HepG2 (cell line): Measurements from ENCODE around the gene PAQR5. TPM values are rescaled to one million over a fixed set of nuclear protein-coding genes. Genes with fewer than 3 reads are reported as not detected.

Experiments used
- ATAC-seq: fragments of 200-7000 bp; cut with Tn5 transposase; 3 replicates; pipeline ENCODE4 v1.9.1; 2020; ENCODE audit warnings: mild to moderate bottlenecking, moderate library complexity
- BruUV-seq: library from RNA; stranded (reverse); fragments of 400-500 nt; replicated peaks from 2 replicates; lab custom pipeline; 2021; lab: Mats Ljungman, UMichigan
- CTCF ChIA-PET: fragments of 300-600 bp; formaldehyde crosslinking; extraction: SDS; loops from one replicate; lab custom pipeline; 2021; ENCODE audit warnings: low total read pairs, inconsistent platforms, low intra/inter-chr PET ratio; lab: Yijun Ruan, JAX
- POLR2A ChIA-PET: fragments of 350-600 bp; sonication (Branson Sonifier 250); formaldehyde crosslinking; loops from one replicate; lab custom pipeline; 2020; ENCODE audit warnings: antibody characterized with exemption, inconsistent platforms; lab: Yijun Ruan, JAX
- DNase-seq: peaks from one replicate; pipeline ENCODE4 v3.0.0-alpha.2; 2015; ENCODE audit warnings: low spot score
- FAIRE-seq: peaks from 3 replicates; lab custom pipeline; 2011; peaks lifted over from hg19 to GRCh38; lab: Jason Lieb, UNC
- H2AFZ ChIP-seq: one replicate; pipeline ENCODE4 v1.6.1; 2011; ENCODE audit warnings: low read length, inconsistent platforms
- H3K27ac ChIP-seq: fragments of 300-600 bp; 3 replicates; pipeline ENCODE4 v1.8.0; 2011; ENCODE audit warnings: mixed run types, mild to moderate bottlenecking, mixed read lengths, low read length, inconsistent platforms; ENCODE audit not compliant: insufficient read depth; ENCODE audit errors: extremely low read length
- H3K27me3 ChIP-seq, 2 experiments: fragments of 200-600 bp in 1 of 2; 2 replicates in 1 of 2; 3 replicates in 1 of 2; pipeline versions ENCODE4 v1.6.0 to v1.8.0; 2011; ENCODE audit warnings: low read length in 2 of 2, mild to moderate bottlenecking in 2 of 2, moderate library complexity in 2 of 2, inconsistent platforms in 1 of 2; ENCODE audit not compliant: insufficient read depth in 2 of 2, control insufficient read depth in 1 of 2
- H3K36me3 ChIP-seq, 2 experiments: fragments of 200-600 bp in 1 of 2; replicated peaks in 1 of 2; 2 replicates in 1 of 2; 3 replicates in 1 of 2; pipeline versions ENCODE4 v1.5.1 to v1.8.0; 2011; ENCODE audit warnings: low read length in 2 of 2, inconsistent platforms in 1 of 2; ENCODE audit not compliant: insufficient read depth in 2 of 2, control insufficient read depth in 1 of 2
- H3K4me1 ChIP-seq: 2 replicates; pipeline ENCODE4 v1.5.1; 2012; ENCODE audit warnings: low read length, inconsistent platforms; ENCODE audit not compliant: insufficient read depth
- H3K4me2 ChIP-seq: 2 replicates; pipeline ENCODE4 v1.6.0; 2011; ENCODE audit warnings: low read depth, low read length, inconsistent platforms
- H3K4me3 ChIP-seq, 3 experiments: fragments of 200-600 bp in 1 of 3; sonication (generic), shearing (Covaris generic) in 1 of 3; replicated peaks in 1 of 3; 2 replicates each; pipeline ENCODE4 v1.5.1; 2011 to 2016; ENCODE audit warnings: low read length in 3 of 3, inconsistent platforms in 2 of 3, low read depth in 2 of 3, mild to moderate bottlenecking in 2 of 3, control low read depth in 1 of 3, mixed read lengths in 1 of 3; ENCODE audit not compliant: insufficient read depth in 1 of 3
- H3K79me2 ChIP-seq: one replicate; pipeline ENCODE4 v1.6.1; 2011; ENCODE audit warnings: low read length, inconsistent platforms; ENCODE audit not compliant: insufficient read depth
- H3K9ac ChIP-seq: 2 replicates; pipeline ENCODE4 v1.6.0; 2011; ENCODE audit warnings: mild to moderate bottlenecking, low read depth, low read length, inconsistent platforms; ENCODE audit not compliant: insufficient read depth
- H3K9me3 ChIP-seq: 2 replicates; pipeline ENCODE4 v1.5.1; 2012; ENCODE audit warnings: mild to moderate bottlenecking, low read length
- H4K20me1 ChIP-seq: 2 replicates; pipeline ENCODE4 v1.6.0; 2011; ENCODE audit warnings: inconsistent platforms, mild to moderate bottlenecking, low read length, moderate library complexity; ENCODE audit not compliant: insufficient read depth
- BRD4 ChIP-seq: sonication (generic); formaldehyde crosslinking; IDR thresholded peaks from 2 replicates; pipeline ENCODE4 v1.4.0; 2020; ENCODE audit warnings: missing genetic modification reagents
- CBX2 ChIP-seq, 2 experiments: fragments of 200-600 bp in 1 of 2; sonication (generic); formaldehyde crosslinking in 1 of 2; IDR thresholded peaks; 2 replicates each; pipeline versions ENCODE4 v1.7.0 to v1.8.1; 2018 to 2022; ENCODE audit warnings: low read depth in 2 of 2, low read length in 1 of 2, mild to moderate bottlenecking in 1 of 2, missing genetic modification reagents in 1 of 2
- FOXA1 ChIP-seq, 2 experiments: fragments of 450-650 bp in 1 of 2; sonication (generic) in 1 of 2; formaldehyde crosslinking in 1 of 2; IDR thresholded peaks; 2 replicates each; pipeline versions ENCODE4 v1.4.0 to v1.6.1; 2016 to 2020; ENCODE audit warnings: missing genetic modification reagents in 1 of 2
- FOXP4 ChIP-seq: sonication (generic); formaldehyde crosslinking; IDR thresholded peaks from 2 replicates; pipeline ENCODE4 v1.4.0; 2020; ENCODE audit warnings: missing genetic modification reagents
- HDAC2 ChIP-seq: sonication (generic); formaldehyde crosslinking; IDR thresholded peaks from 2 replicates; pipeline ENCODE4 v1.4.0; 2020; ENCODE audit warnings: missing genetic modification reagents
- HNRNPUL1 ChIP-seq: fragments of 200-400 bp; formaldehyde crosslinking; IDR thresholded peaks from 2 replicates; pipeline ENCODE4 v1.6.1; 2017; ENCODE audit warnings: low read depth, mild to moderate bottlenecking, low read length, moderate library complexity
- MTF2 ChIP-seq: sonication (generic); formaldehyde crosslinking; IDR thresholded peaks from 2 replicates; pipeline ENCODE4 v1.5.0; 2020; ENCODE audit warnings: missing genetic modification reagents, borderline replicate concordance
- NONO ChIP-seq, 2 experiments: fragments of 450-650 bp in 1 of 2; sonication (generic) in 1 of 2; formaldehyde crosslinking in 1 of 2; IDR thresholded peaks in 1 of 2; conservative IDR thresholded peaks in 1 of 2; 2 replicates each; pipeline versions ENCODE4 v1.6.1 to v1.8.0; 2017 to 2022; ENCODE audit warnings: mild to moderate bottlenecking in 1 of 2, missing genetic modification reagents in 1 of 2, moderate library complexity in 1 of 2
- SOX13 ChIP-seq, 3 experiments: fragments of 450-650 bp in 1 of 3; sonication (generic) in 1 of 3; formaldehyde crosslinking in 1 of 3; IDR thresholded peaks in 2 of 3; conservative IDR thresholded peaks in 1 of 3; 2 replicates each; pipeline versions ENCODE4 v1.5.0 to v1.6.1; 2016 to 2020; ENCODE audit warnings: antibody characterized with exemption in 1 of 3, mild to moderate bottlenecking in 1 of 3, missing compliant biosample characterization in 1 of 3, missing genetic modification reagents in 1 of 3, moderate library complexity in 1 of 3
- SOX5 ChIP-seq: IDR thresholded peaks from 2 replicates; pipeline ENCODE4 v1.6.1; 2016; ENCODE audit warnings: borderline replicate concordance
- ZFP36L2 ChIP-seq: sonication (generic); formaldehyde crosslinking; IDR thresholded peaks from 2 replicates; pipeline ENCODE4 v1.4.0; 2020; ENCODE audit warnings: missing genetic modification reagents
- ZMYM2 ChIP-seq: sonication (generic); formaldehyde crosslinking; IDR thresholded peaks from 2 replicates; pipeline ENCODE4 v1.8.0; 2022; ENCODE audit warnings: mild to moderate bottlenecking, missing genetic modification reagents
- ZNF121 ChIP-seq: sonication (generic); formaldehyde crosslinking; IDR thresholded peaks from 2 replicates; pipeline ENCODE4 v1.5.0; 2020; ENCODE audit warnings: mild to moderate bottlenecking, missing genetic modification reagents
- ZNF362 ChIP-seq: sonication (generic); formaldehyde crosslinking; IDR thresholded peaks from 2 replicates; pipeline ENCODE4 v1.4.0; 2020; ENCODE audit warnings: missing genetic modification reagents, mild to moderate bottlenecking, borderline replicate concordance
- ZNF766 ChIP-seq: sonication (generic); formaldehyde crosslinking; IDR thresholded peaks from 2 replicates; pipeline ENCODE4 v1.5.0; 2020; ENCODE audit warnings: missing genetic modification reagents, borderline replicate concordance
- ZSCAN29 ChIP-seq: sonication (generic); formaldehyde crosslinking; conservative IDR thresholded peaks from 2 replicates; pipeline ENCODE4 v1.4.0; 2020; ENCODE audit warnings: mild to moderate bottlenecking, missing genetic modification reagents
- WGBS: methylation state at CpG from one replicate; pipeline ENCODE4 v1.1.6; 2017; ENCODE audit warnings: low lambda C conversion rate; 5-methylcytosine and 5-hydroxymethylcytosine counted together
- in situ Hi-C: cut with HindIII; loops from 2 replicates; pipeline ENCODE4 v1.10.0; 2017; ENCODE audit warnings: low pct_unique_long_range_greater_than_20kb; ENCODE audit not compliant: extremely low pct_ligation_motif_present
- intact Hi-C: fragments of 100-400 bp; cut with micrococcal nuclease; formaldehyde crosslinking; loops from one replicate; pipeline ENCODE4 v1.10.0; 2022; ENCODE audit not compliant: unreplicated experiment
- polyA plus RNA-seq, 8 experiments: library from polyadenylated mRNA; depleted of rRNA in 3 of 8; stranded (reverse) in 7 of 8; unstranded in 1 of 8; fragments of >200 nt; fragmentation: Illumina TruSeq in 4 of 8; extraction: Trizol in 4 of 8; gene quantifications; 2 replicates each; pipeline versions ENCODE4 v1.2.1 to v1.2.3, GENCODE V29; 2011 to 2016; ENCODE audit warnings: low read depth in 4 of 8, missing spikeins in 1 of 8, mixed read lengths in 1 of 8; ENCODE audit not compliant: insufficient read depth in 1 of 8
- total RNA-seq, 5 experiments: library from RNA; depleted of rRNA; stranded (reverse); fragments of >200 nt; fragmentation: Illumina TruSeq; extraction: Trizol; gene quantifications; 2 replicates each; pipeline ENCODE4 v1.2.3, GENCODE V29; 2016; ENCODE audit warnings: low read depth in 1 of 5
- TF ChIP-seq, protein P1 (sequence below): IDR thresholded peaks from 2 replicates; pipeline ENCODE4 v1.4.0; 2020; ENCODE audit warnings: mild to moderate bottlenecking, missing genetic modification reagents

Gene PAQR5
- total and polyA plus RNA-seq, 2 of the 13 experiments (the other 11 are each of a cell fraction or from before 2014, with no cell fraction given) = 0.53 to 1.3 TPM

GRCh38 chr15:69373406-69373805 is 74.7 kb downstream of the PAQR5 start:
- Histone ChIP-seq H3K9me3 (no peaks in the 10 kb centered on the region), H3K9ac (no peak overlapping the region), H4K20me1 (no peaks in the 10 kb centered on the region), H3K4me3 (no peak overlapping the region), H3K36me3 (no peaks in the 10 kb centered on the region), H2AFZ (no peak overlapping the region), H3K27me3 (peaks cover 0 to 5% of the 10 kb centered on the region in 2 experiments; a peak in 3 of 5 replicates), H3K4me2 (no peak overlapping the region), H3K79me2 (no peaks in the 10 kb centered on the region), H3K27ac (no peak overlapping the region), H3K4me1 (peaks cover 19% of the 10 kb centered on the region)
- in situ Hi-C loops (no loop called here), intact Hi-C loops (no loop called here)
- CTCF ChIA-PET = no interaction called here
- ATAC-seq (peak; percentile 74), DNase-seq (peak; percentile 41), FAIRE-seq (peak; percentile 60)
- BruUV-seq = no TSS peak
- POLR2A ChIA-PET = no interaction called here
- WGBS = under 1% methylated on average over 6 of the region's 6 CpGs
- TF ChIP-seq FOXA1 (IDR thresholded peaks at IDR 0.05) (no peak), FOXA1 (CRISPR knock-in tag; IDR thresholded peaks at IDR 0.05) (peak; percentile 61; the same call in 1 of the 2 replicates), MTF2 (CRISPR knock-in tag) (no peak), HNRNPUL1 (no peak), CBX2 (IDR thresholded peaks at IDR 0.05; ENCODE audit: low read depth, low read length) (no peak), CBX2 (CRISPR knock-in tag; IDR thresholded peaks at IDR 0.05; ENCODE audit: low read depth) (no peak), ZFP36L2 (CRISPR knock-in tag) (no peak), SOX13 (IDR thresholded peaks at IDR 0.05) (no peak), SOX13 (CRISPR knock-in tag; conservative IDR thresholded peaks at IDR 0.05 in 1 of 2, IDR thresholded peaks at IDR 0.05 in 1 of 2) (peak in 1 of 2 experiments; percentile 53; a peak in 1 of 4 replicates), FOXP4 (CRISPR knock-in tag) (0 out of 2 replicates have a peak, but pooled peaks have one; percentile 14), BRD4 (CRISPR knock-in tag) (no peak), ZNF121 (CRISPR knock-in tag) (peak; percentile 54; the same call in 1 of the 2 replicates), HDAC2 (CRISPR knock-in tag) (0 out of 2 replicates have a peak, but pooled peaks have one; percentile 30), ZNF362 (CRISPR knock-in tag) (peak; percentile 60; the same call in 1 of the 2 replicates), ZSCAN29 (no peak), NONO (IDR thresholded peaks at IDR 0.05) (no peak), NONO (CRISPR knock-in tag; conservative IDR thresholded peaks at IDR 0.05) (no peak), ZNF766 (CRISPR knock-in tag) (no peak), SOX5 (0 out of 2 replicates have a peak, but pooled peaks have one; percentile 25), ZMYM2 (no peak)
- TF ChIP-seq, protein P1, sequence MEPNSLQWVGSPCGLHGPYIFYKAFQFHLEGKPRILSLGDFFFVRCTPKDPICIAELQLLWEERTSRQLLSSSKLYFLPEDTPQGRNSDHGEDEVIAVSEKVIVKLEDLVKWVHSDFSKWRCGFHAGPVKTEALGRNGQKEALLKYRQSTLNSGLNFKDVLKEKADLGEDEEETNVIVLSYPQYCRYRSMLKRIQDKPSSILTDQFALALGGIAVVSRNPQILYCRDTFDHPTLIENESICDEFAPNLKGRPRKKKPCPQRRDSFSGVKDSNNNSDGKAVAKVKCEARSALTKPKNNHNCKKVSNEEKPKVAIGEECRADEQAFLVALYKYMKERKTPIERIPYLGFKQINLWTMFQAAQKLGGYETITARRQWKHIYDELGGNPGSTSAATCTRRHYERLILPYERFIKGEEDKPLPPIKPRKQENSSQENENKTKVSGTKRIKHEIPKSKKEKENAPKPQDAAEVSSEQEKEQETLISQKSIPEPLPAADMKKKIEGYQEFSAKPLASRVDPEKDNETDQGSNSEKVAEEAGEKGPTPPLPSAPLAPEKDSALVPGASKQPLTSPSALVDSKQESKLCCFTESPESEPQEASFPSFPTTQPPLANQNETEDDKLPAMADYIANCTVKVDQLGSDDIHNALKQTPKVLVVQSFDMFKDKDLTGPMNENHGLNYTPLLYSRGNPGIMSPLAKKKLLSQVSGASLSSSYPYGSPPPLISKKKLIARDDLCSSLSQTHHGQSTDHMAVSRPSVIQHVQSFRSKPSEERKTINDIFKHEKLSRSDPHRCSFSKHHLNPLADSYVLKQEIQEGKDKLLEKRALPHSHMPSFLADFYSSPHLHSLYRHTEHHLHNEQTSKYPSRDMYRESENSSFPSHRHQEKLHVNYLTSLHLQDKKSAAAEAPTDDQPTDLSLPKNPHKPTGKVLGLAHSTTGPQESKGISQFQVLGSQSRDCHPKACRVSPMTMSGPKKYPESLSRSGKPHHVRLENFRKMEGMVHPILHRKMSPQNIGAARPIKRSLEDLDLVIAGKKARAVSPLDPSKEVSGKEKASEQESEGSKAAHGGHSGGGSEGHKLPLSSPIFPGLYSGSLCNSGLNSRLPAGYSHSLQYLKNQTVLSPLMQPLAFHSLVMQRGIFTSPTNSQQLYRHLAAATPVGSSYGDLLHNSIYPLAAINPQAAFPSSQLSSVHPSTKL = peak; percentile 54; the same call in 1 of the 2 replicates
